Omental fat pad (tissue), 4 donors: ENCODE results near the gene EHHADH. TPM values are rescaled to one million over a fixed set of nuclear protein-coding genes. Genes with fewer than 3 reads are reported as not detected.

Experiments used
- ATAC-seq: fragments of 150-250 bp; one replicate; pipeline ENCODE4 v1.9.1; 2016; ENCODE audit warnings: mild to moderate bottlenecking, moderate library complexity; ENCODE audit not compliant: low FRiP score
- DNase-seq: peaks from one replicate; pipeline ENCODE4 v3.0.0-alpha.2; 2019; ENCODE audit warnings: low spot score
- total RNA-seq, 4 donors: library from RNA; depleted of rRNA; stranded (reverse); fragments of >200 nt; gene quantifications; one replicate each; pipeline ENCODE4 v1.1.0, GENCODE V29; 2016
- TF ChIP-seq, protein P1 (sequence below), 3 donors: fragments of 450-650 bp; IDR thresholded peaks; one replicate each; pipeline ENCODE4 v1.5.1; 2016 to 2017; ENCODE audit warnings: antibody characterized with exemption in 3 of 3, mild to moderate bottlenecking in 3 of 3, moderate library complexity in 2 of 3

EHHADH gene
- total RNA-seq, 4 donors from 2014 or later = 6.3 to 11.0 (median 9.1) TPM

GRCh38 chr3:185208823-185209222 is 45.0 kb downstream of the EHHADH start:
- no peak for ATAC-seq
- no peak for DNase-seq
- TF ChIP-seq, protein P1, sequence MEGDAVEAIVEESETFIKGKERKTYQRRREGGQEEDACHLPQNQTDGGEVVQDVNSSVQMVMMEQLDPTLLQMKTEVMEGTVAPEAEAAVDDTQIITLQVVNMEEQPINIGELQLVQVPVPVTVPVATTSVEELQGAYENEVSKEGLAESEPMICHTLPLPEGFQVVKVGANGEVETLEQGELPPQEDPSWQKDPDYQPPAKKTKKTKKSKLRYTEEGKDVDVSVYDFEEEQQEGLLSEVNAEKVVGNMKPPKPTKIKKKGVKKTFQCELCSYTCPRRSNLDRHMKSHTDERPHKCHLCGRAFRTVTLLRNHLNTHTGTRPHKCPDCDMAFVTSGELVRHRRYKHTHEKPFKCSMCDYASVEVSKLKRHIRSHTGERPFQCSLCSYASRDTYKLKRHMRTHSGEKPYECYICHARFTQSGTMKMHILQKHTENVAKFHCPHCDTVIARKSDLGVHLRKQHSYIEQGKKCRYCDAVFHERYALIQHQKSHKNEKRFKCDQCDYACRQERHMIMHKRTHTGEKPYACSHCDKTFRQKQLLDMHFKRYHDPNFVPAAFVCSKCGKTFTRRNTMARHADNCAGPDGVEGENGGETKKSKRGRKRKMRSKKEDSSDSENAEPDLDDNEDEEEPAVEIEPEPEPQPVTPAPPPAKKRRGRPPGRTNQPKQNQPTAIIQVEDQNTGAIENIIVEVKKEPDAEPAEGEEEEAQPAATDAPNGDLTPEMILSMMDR (IDR thresholded peaks at IDR 0.05) = no peak

GRCh38 chr3:185207931-185208746 is 45.7 kb downstream of the EHHADH start:
- TF ChIP-seq, protein P1 (IDR thresholded peaks at IDR 0.05) = no peak
- ATAC-seq (no peak), DNase-seq (no peak)

GRCh38 chr3:185207481-185207880 is 46.4 kb downstream of the EHHADH start:
- no peak for DNase-seq
- TF ChIP-seq, protein P1 (IDR thresholded peaks at IDR 0.05) = no peak
- ATAC-seq = no peak

- ATAC-seq = no peak
- TF ChIP-seq, protein P1 (IDR thresholded peaks at IDR 0.05) = no peak
- DNase-seq = no peak
Measured at GRCh38 chr3:185205865-185206264, 48.0 kb downstream of the EHHADH start.

GRCh38 chr3:185204894-185205293 is 49.0 kb downstream of the EHHADH start:
- DNase-seq = no peak
- TF ChIP-seq, protein P1 (IDR thresholded peaks at IDR 0.05) = no peak
- no peak for ATAC-seq

- TF ChIP-seq, protein P1 (IDR thresholded peaks at IDR 0.05) = no peak
- DNase-seq = no peak
- no peak for ATAC-seq
Measured at GRCh38 chr3:185200639-185201038, 53.2 kb downstream of the EHHADH start.

DNA sequence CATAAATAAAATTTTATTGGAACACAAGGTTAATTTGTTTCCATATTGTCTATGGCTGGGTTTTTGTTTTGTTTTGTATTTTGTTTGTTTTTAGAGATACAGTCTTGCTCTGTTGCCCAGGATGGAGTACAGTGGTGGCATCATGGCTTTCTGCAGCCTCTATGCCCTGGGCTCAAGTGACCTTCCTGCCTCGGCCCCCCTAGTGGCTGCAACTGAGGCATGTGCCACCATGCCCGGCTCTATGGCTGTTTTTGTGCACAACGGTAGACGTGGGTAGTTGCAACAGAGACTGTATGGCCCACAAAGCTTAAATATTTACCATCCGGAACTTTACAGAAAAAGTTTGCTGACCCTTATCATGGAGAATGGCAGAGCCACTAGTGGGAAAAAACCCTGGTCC is 54.2 kb downstream of the EHHADH start:
- ATAC-seq (no peak), DNase-seq (no peak)
- TF ChIP-seq, protein P1 (IDR thresholded peaks at IDR 0.05) = no peak
